ENCODE results near the gene OR52I2. TPM values are rescaled to one million over a fixed set of nuclear protein-coding genes. Genes with fewer than 3 reads are reported as not detected.

OR52I2 gene
- polyA plus RNA-seq, 1 donor, result 0.03 TPM

DNA sequence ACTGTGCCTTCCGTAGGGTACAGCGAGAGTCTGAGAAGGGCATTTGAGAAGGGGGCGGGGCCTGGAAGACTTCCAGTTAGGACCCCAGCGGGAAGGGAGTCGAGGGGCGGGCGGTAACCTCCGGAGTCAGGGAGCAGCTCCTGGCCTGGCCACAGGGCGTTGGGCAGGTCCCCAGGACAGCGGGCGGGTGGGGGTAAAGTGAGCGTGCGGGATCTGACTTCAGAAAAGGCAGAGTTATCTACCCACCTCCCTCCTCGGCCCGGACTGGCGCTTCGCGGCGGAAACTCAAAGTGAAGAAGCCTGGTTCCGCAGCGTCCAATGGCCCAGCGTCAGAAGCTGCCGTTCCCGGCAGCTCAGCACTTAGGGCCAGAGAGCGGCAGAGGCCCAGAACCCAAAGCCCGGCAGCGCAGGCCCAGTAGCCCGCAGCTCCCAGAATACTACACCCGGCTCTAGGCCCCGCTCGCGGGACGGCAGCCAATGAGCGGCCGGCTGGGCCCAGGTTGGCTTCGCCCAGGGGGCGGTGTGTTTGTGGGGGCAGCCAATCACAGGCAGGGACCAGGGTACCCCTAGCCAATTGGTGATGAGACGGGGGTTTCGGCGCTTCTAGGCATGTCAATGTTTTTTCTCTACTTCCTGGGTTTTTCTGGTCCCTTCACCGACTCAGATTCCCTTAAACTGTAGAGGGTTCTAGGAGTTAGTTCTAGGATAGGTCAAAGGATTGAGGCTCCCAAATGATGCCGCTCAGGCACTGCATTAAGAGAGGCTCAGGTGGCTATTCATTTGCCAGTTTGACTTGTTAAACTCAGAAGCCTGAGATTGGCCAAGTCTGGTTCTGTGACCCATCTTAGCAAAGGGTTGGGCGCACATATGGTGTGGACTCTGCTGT is 26.5 kb downstream of the OR52I2 start, which contains the start of gene TRIM68:
Gene TRIM68, minus strand, starts transcription at position 451 of the 886 bp plus-strand sequence. CDS start 2,727 bp downstream, outside the sequence.
- DNase-seq, result peak; percentile 93

DNA sequence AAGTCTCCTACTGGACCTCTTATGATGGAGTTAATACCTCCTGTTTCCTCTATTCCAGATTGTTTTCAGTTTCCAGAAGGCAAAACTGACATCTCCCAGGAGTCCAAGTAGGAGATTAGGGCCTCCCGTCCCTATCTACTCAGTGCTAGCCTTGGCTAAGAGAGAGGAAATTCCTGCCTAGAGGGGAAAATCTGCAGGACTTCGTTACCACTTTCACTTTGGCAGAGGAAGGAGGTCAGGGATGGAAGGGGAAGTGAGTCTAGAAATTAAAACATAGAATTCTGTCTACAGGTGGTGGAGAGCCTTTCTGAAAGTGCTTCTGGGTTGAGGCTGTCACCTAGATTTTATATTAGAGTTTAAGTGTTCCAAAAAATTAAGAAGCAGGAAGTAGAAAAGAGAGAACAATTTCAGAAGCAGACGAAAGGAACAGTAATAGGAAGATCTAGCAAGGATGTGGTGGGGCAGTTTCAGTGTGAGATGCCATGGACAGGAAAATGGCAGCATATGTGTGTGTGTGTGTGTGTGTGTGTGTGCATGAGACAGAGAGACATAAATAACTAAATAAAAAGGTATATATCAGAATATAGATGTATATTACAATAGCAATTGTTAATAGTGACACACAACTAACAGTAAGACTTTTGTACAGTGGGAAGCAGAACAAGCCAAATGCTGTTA is 28.9 kb downstream of the OR52I2 start:
- no peak for DNase-seq

DNA sequence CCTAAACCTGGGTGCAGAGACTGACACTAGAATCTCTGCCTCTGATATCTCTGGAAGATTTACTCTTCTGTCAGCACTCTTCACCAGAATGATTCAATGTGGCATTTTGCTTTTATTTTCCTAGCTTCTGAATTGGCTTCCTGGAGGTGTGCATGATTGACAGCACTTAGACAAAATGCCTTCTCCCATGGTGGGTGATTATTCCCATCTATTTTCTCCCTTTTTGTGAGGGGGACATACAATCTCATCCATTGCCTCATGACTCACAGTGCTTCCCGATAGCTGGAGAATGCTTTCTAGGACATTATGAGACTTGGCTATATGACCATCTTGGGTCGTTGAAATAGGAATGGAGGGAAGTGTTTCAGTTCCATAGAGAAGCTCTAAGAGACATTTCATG is 30.4 kb downstream of the OR52I2 start:
- no peak for DNase-seq

DNA sequence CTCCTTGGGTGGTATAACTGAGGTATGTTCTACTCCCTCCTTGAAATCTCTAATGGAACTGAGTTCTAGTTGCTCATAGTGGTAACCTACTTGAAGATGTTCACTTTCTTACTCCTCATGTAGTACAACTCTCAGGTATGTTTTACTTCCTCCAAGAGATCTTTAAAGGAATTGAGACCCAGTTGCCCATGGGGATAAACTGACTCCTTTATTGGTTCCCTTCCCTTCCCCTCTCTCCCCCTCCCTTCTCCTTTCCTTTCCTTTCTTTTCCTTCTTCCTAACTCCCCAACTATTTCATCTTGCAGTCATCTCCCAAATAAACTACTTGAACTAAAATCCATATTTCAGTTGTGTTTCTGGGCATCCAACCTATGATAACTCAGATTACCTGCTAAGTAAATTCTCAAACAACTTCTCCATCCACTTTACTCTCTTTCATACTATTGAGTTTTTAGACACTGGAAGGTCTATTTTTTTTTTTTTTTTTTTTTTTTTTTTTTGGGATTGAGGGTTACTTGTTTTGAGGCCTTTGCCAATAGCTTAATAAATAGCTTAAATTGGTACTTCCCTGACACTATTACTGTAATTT is 34.4 kb downstream of the OR52I2 start:
- DNase-seq, result no peak

DNA sequence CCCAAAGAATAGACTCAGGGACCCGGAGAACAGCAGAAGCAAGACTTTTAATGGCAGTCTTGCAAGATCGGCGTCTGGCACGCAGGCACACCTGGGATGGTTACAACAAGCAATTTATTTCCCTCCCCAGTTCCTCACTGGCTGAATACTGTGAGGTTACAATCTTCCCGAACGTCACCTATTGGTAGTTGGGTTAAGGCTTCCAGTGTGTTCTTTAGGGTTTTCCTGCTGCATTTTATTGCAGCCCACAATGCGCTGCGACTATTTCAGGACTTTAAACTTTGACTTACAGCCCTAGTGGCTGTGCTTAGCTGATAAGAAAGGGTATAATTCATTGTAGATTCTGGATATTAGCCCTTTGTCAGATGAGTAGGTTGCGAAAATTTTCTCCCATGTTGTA is 38.0 kb downstream of the OR52I2 start:
- no peak for DNase-seq

DNA sequence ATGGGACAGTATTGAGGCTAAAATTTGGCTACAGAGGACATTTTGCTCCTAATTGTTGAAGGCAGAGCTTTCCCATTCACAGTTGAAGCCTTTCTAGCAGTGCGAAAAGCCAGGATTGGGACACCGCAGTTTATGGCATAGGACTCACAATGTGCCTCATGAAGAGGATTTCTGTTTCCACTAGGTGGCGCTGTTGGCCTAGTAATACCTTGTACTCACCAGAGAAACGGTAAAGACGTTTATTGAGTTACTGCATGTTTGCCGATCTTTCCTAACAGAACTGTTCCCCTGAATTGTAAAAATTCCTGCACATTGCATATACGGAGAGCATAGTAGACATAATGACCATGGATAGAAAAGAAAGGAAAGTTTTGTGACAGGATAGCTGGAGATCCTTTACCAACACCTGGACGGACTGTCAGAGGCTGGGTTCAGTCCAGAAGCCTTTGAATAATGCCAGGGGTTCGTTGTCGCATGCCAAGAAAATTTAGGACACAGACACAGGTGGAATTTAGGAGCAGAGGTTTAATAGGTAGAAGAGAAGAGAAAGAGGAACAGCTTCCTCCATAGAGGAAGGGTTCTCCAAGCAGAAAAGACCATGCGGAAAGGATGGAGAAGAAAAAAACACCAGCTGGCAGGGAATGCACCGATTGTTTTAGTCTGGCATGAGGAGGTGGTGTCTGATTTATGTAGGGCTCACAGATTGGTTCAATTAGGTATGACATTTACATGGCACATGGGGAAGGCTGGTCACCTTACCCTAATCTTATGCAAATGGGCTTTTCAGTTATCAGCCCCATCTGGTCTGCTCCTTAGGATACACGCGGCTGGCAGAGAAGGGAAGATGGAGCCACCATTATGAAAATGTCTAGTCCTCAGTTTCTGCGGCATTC is 44.9 kb downstream of the OR52I2 start:
- DNase-seq, result peak; percentile 81

DNA sequence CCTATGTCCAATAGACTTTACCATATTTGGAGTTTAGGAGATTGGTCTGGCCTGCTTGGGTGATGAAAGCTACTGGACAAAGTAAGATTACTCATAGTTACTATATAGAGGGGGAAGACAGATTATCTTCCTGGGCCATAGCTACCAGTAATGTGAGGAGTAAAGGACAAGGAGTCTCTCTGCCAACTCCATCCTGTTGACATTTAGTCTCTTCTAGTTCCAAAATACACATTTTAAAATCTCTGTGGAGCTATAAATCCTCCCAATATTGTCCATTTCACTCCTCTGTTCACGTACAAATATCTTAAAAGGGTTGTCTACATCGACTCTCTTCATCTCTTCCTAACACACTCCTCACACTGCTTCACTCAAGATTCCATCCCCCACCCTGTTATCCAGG is 54.6 kb downstream of the OR52I2 start:
- no peak for DNase-seq

DNA sequence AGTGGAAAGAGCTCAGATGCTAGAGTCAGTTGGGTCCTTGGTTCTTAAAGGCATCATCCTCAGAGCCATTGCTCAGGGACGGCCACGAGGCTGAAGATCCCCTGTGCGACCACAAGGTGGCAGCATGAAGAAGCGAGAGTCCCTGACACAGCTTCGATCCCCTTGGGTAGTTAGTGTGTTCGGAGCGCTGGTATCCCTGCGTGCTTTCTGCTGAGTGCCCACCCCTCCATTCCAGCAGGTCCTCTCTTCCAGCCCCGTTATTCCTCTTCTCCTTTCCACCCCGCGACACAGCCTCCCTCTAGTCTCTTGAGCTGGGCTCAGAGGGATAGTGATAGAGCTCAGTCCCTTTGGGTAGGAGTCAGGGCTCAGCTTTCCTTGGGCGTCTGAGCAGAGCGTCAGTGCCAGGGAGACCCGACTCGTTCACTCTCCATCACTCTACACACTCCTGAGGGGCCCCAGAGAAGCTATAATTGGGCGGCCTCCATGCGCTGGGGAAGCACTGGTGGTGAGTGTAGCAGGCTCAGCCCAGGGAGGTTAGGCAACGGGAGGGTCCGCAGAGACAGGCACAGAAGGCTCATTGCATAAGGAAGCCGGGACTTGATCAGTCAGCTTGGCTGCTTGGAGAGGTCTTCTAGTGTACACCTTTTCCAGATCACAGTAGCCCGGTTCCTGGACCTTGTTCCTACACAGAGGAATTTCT is 55.6 kb downstream of the OR52I2 start, which contains the start of gene OR51D1:
Gene OR51D1, plus strand, starts transcription at position 516 of the 700 bp plus-strand sequence. CDS start 2,314 bp downstream, outside the sequence.
- DNase-seq, result peak; percentile 85

DNA sequence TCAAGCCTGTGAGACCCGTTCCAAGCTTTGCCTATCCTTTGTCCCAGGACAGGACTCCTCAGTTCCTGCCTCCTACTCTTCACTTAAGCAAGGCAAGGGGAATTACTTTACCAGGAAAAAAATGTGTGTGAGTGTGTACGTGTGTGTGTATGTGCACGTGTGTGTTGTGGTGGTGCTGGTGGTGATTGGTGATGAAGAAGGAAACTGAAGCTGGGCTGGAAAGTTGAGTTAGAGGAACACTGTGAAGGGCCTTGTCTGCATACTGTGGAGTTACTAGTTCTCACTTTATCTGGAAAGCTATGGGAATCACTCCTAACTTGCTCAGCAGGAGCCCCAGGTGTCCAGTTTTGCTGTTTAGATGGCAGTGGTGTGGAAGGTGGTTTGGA is 56.1 kb downstream of the OR52I2 start:
- DNase-seq, result no peak

DNA sequence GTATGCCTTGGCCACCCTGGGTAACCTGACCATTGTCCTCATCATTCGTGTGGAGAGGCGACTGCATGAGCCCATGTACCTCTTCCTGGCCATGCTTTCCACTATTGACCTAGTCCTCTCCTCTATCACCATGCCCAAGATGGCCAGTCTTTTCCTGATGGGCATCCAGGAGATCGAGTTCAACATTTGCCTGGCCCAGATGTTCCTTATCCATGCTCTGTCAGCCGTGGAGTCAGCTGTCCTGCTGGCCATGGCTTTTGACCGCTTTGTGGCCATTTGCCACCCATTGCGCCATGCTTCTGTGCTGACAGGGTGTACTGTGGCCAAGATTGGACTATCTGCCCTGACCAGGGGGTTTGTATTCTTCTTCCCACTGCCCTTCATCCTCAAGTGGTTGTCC is 58.4 kb downstream of the OR52I2 start:
- DNase-seq, result no peak

DNA sequence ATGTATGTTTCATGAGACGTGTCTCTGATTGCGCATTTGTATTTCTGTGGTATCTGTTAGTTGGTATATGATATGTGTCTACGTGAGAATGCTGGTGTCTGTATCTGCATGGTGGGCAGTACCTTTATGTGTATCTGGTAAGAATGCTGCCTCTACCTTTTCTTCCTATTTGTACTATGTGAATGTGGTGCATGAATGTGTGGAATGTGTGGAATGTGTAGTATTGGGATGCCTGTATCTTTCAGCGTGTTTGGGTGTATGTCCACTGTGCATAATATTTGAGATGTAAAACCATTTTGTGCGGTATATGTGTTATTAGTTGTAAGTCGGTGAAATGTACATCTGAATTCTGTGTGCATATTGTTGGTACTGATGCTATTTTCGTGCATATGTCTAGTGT is 60.0 kb downstream of the OR52I2 start:
- DNase-seq, result no peak

DNA sequence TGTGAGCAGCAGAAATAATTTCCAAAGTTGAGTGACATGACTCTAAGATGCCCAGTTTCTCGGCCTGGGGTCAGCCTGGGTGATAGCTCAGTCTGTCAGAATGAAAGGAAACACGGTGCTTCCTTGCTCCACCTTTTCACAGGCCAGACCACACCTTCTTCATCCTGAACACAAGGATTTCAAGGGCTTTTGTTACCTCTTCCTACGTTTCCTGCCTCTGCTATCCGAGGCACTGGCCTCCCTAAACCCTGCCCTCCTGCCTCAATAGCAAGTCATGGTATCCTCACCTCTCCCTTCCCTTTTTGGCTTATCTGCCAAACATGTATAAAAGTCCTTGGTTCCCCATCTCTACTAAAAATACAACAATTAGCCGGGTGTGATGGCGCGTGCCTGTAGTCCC is 60.5 kb downstream of the OR52I2 start:
- DNase-seq, result no peak

Other genes with a start within 250 kb of the OR52I2 start
- not detected for gene OR52B4, start 213.4 kb upstream of the OR52I2 start, polyA plus RNA-seq (ENCODE audit: insufficient read length)
- gene TRIM21, start 188.0 kb upstream of the OR52I2 start, polyA plus RNA-seq (ENCODE audit: insufficient read length), result 21.9 TPM
- gene OR52K2, start 132.4 kb upstream of the OR52I2 start, polyA plus RNA-seq (ENCODE audit: insufficient read length), result not detected
- 0.25 TPM for gene OR52K1, start 99.1 kb upstream of the OR52I2 start, polyA plus RNA-seq (ENCODE audit: insufficient read length)
- gene OR52M1, start 36.6 kb upstream of the OR52I2 start, polyA plus RNA-seq (ENCODE audit: insufficient read length), result not detected
- not detected for gene OR52I1, start 12.3 kb downstream of the OR52I2 start, polyA plus RNA-seq (ENCODE audit: insufficient read length)
- 25.4 TPM for gene TRIM68, start 26.5 kb downstream of the OR52I2 start, polyA plus RNA-seq (ENCODE audit: insufficient read length)
- not detected for gene OR51D1, start 55.7 kb downstream of the OR52I2 start, polyA plus RNA-seq (ENCODE audit: insufficient read length)
- gene OR51E1, start 62.2 kb downstream of the OR52I2 start, polyA plus RNA-seq (ENCODE audit: insufficient read length), result 1.7 TPM
- 1.3 TPM for gene OR51E2, start 116.1 kb downstream of the OR52I2 start, polyA plus RNA-seq (ENCODE audit: insufficient read length)
- 0.27 TPM for gene MMP26, start 123.0 kb downstream of the OR52I2 start, polyA plus RNA-seq (ENCODE audit: insufficient read length)
- not detected for gene OR51F1, start 188.2 kb downstream of the OR52I2 start, polyA plus RNA-seq (ENCODE audit: insufficient read length)
- not detected for gene OR52R1, start 222.6 kb downstream of the OR52I2 start, polyA plus RNA-seq (ENCODE audit: insufficient read length)
- gene OR51F2, start 239.6 kb downstream of the OR52I2 start, polyA plus RNA-seq (ENCODE audit: insufficient read length), result not detected